ENCODE data around the gene NUAK2. TPM values are rescaled to one million over a fixed set of nuclear protein-coding genes. Genes with fewer than 3 reads are reported as not detected.

Gene NUAK2
- total and polyA plus RNA-seq, 2 donors (not counting 3 experiments of a cell fraction or from before 2014, with no cell fraction given), result 1.8 to 2.5 TPM

DNA sequence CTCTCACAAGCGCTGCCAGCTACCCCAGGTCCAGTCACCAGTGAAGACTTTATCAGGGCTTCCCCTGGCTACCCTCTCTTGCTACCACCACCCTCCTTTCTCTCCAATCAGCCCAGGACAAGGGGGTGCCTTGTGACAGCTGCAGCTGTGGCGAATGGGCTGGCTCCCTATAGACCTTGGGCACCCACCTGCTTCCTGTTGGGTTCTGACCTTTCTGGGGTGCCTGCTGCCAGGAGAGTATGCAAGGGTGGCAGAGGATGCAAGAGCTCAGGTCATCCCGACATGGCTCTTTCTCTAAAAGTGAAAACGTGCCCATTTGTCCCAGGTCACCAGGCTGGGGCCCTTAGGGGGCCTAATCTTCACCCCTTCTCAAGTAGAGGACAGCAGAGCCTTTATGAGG lies 28.6 kb upstream of the NUAK2 start:
- dilution Hi-C loops (cut with MboI; ENCODE audit: extremely low pct_ligation_motif_present, low sequenced_read_pairs), result no loop called here
- peaks cover 42 to 44% of the 10 kb centered on the region in 2 experiments for H3K27me3 ChIP-seq (ENCODE audit: control insufficient read depth in 2 of 2, insufficient read depth in 2 of 2, low read length in 2 of 2)
- H4K20me1 ChIP-seq (replicated peaks; ENCODE audit: control insufficient read depth, extremely low read depth, insufficient read depth, low read length), result no peaks in the 10 kb centered on the region
- DNase-seq (ENCODE audit: low read depth, low spot score) (no peak), FAIRE-seq (no peak)
- H3K9me3 ChIP-seq (replicated peaks; ENCODE audit: control insufficient read depth, insufficient read depth, low read length), result no peaks in the 10 kb centered on the region
- no peaks in the 10 kb centered on the region for H3K4me1 ChIP-seq (ENCODE audit: control insufficient read depth, extremely low read depth, insufficient read depth, low read length)
- no peak overlapping the region for H2AFZ ChIP-seq (ENCODE audit: low read depth, low read length)
- intact Hi-C loops (cut with micrococcal nuclease), result no loop called here
- no TSS peak for BruUV-seq (replicated peaks)
- no peak overlapping the region for H3K27ac ChIP-seq (ENCODE audit: insufficient read depth, low read depth, low read length)
- no peak overlapping the region for H3K4me3 ChIP-seq (replicated peaks in 1 of 3; ENCODE audit: insufficient read depth in 1 of 3, low read depth in 1 of 3, low read length in 3 of 3)
- CTCF ChIA-PET, result interaction anchor here (1.0 to 4.9 kb wide), 7 partner anchors 10 to 179 kb away, joined by 3 to 24 read pairs (median 4); no protein-coding TSS in a partner anchor
- no peak for TF ChIP-seq GATA2 (IDR thresholded peaks at IDR 0.05; ENCODE audit: insufficient read depth, insufficient read length, low read depth, low read length)
- TF ChIP-seq MYC (IDR thresholded peaks at IDR 0.05; ENCODE audit: low read depth, low read length), result no peak
- TF ChIP-seq JUN (IDR thresholded peaks at IDR 0.05; ENCODE audit: borderline replicate concordance, insufficient read depth, insufficient read length, low read depth), result no peak
- no peaks in the 10 kb centered on the region for H3K9me1 ChIP-seq (replicated peaks; ENCODE audit: control insufficient read depth, extremely low read depth, insufficient read depth, low read length)
- no peaks in the 10 kb centered on the region for H3K79me2 ChIP-seq (ENCODE audit: control insufficient read depth, insufficient read depth, low read length)
- no peak overlapping the region for H3K4me2 ChIP-seq (ENCODE audit: insufficient read depth, low read length)
- no peak overlapping the region for H3K9ac ChIP-seq (replicated peaks; ENCODE audit: extremely low read depth, insufficient read depth, low read length)
- POLR2A ChIA-PET, result no interaction called here
- no peaks in the 10 kb centered on the region for H3K36me3 ChIP-seq (ENCODE audit: control insufficient read depth in 2 of 2, extremely low read depth in 1 of 2, insufficient read depth in 2 of 2, low read length in 2 of 2)

- no peak for TF ChIP-seq MYC (IDR thresholded peaks at IDR 0.05; ENCODE audit: low read depth, low read length)
- TF ChIP-seq JUN (IDR thresholded peaks at IDR 0.05; ENCODE audit: borderline replicate concordance, insufficient read depth, insufficient read length, low read depth), result no peak
- no peak for TF ChIP-seq GATA2 (IDR thresholded peaks at IDR 0.05; ENCODE audit: insufficient read depth, insufficient read length, low read depth, low read length)
- no peak for TF ChIP-seq MAX (IDR thresholded peaks at IDR 0.05; ENCODE audit: insufficient read depth, insufficient read length)
- TF ChIP-seq CTCF (IDR thresholded peaks at IDR 0.05; ENCODE audit: extremely low read depth in 1 of 2, insufficient read depth in 1 of 2, low read depth in 1 of 2, low read length in 2 of 2), result no peak
- TF ChIP-seq POLR2A (IDR thresholded peaks at IDR 0.05; ENCODE audit: low read depth, low read length), result no peak
- TF ChIP-seq FOS (IDR thresholded peaks at IDR 0.05; ENCODE audit: borderline replicate concordance, insufficient read depth, low read length), result no peak
- no peak for TF ChIP-seq EZH2 (IDR thresholded peaks at IDR 0.05; ENCODE audit: borderline replicate concordance, low read depth, low read length, severe bottlenecking)
- no peak for TF ChIP-seq POLR2AphosphoS5 (IDR thresholded peaks at IDR 0.05; ENCODE audit: insufficient read depth, low read depth, low read length)
- Histone ChIP-seq H2AFZ (ENCODE audit: low read depth, low read length) (no peak overlapping the region), H3K36me3 (ENCODE audit: control insufficient read depth in 2 of 2, extremely low read depth in 1 of 2, insufficient read depth in 2 of 2, low read length in 2 of 2) (no peaks in the 10 kb centered on the region), H3K9me3 (replicated peaks; ENCODE audit: control insufficient read depth, insufficient read depth, low read length) (no peaks in the 10 kb centered on the region), H3K9me1 (replicated peaks; ENCODE audit: control insufficient read depth, extremely low read depth, insufficient read depth, low read length) (no peaks in the 10 kb centered on the region), H3K4me2 (ENCODE audit: insufficient read depth, low read length) (no peak overlapping the region), H3K27ac (ENCODE audit: insufficient read depth, low read depth, low read length) (no peak overlapping the region), H3K4me1 (ENCODE audit: control insufficient read depth, extremely low read depth, insufficient read depth, low read length) (no peaks in the 10 kb centered on the region), H3K9ac (replicated peaks; ENCODE audit: extremely low read depth, insufficient read depth, low read length) (no peak overlapping the region), H3K4me3 (replicated peaks in 1 of 3; ENCODE audit: insufficient read depth in 1 of 3, low read depth in 1 of 3, low read length in 3 of 3) (no peak overlapping the region), H3K27me3 (ENCODE audit: control insufficient read depth in 2 of 2, insufficient read depth in 2 of 2, low read length in 2 of 2) (peaks cover 48 to 56% of the 10 kb centered on the region in 2 experiments), H4K20me1 (replicated peaks; ENCODE audit: control insufficient read depth, extremely low read depth, insufficient read depth, low read length) (no peaks in the 10 kb centered on the region), H3K79me2 (ENCODE audit: control insufficient read depth, insufficient read depth, low read length) (no peaks in the 10 kb centered on the region)
- CTCF ChIA-PET, result interaction anchor here (0.9 to 4.9 kb wide), 8 partner anchors 11 to 175 kb away, joined by 3 to 24 read pairs (median 4); no protein-coding TSS in a partner anchor
- intact Hi-C loops (cut with micrococcal nuclease) (no loop called here), dilution Hi-C loops (cut with MboI; ENCODE audit: extremely low pct_ligation_motif_present, low sequenced_read_pairs) (no loop called here)
- FAIRE-seq (no peak), DNase-seq (ENCODE audit: low read depth, low spot score) (no peak)
- no TSS peak for BruUV-seq (replicated peaks)
- POLR2A ChIA-PET, result no interaction called here
These were observed 27.3 kb upstream of the NUAK2 start for GRCh38 chr1:205348554-205349487.
